ENCODE measurements around the gene SULT1B1. TPM values are rescaled to one million over a fixed set of nuclear protein-coding genes. Genes with fewer than 3 reads are reported as not detected.

SULT1B1 gene
- total RNA-seq, 1 donor: 1.3 TPM

Other genes starting within 250 kb of the SULT1B1 start
- gene UGT2A2, start 121.0 kb downstream of the SULT1B1 start, total RNA-seq (ENCODE audit: low replicate concordance): not detected in 2 replicates
- gene UGT2A1, start 107.4 kb downstream of the SULT1B1 start, total RNA-seq (ENCODE audit: low replicate concordance): not detected in 2 replicates
- gene SULT1E1, start 99.5 kb upstream of the SULT1B1 start, total RNA-seq (ENCODE audit: low replicate concordance): 0.41 and 1.7 TPM in 2 replicates
- gene CSN1S1, start 170.4 kb upstream of the SULT1B1 start, total RNA-seq (ENCODE audit: low replicate concordance): not detected in 2 replicates
- gene CSN2, start 205.1 kb upstream of the SULT1B1 start, total RNA-seq (ENCODE audit: low replicate concordance): not detected in 2 replicates
- gene STATH, start 235.3 kb upstream of the SULT1B1 start, total RNA-seq (ENCODE audit: low replicate concordance): 0.72 TPM in 1 of 2 replicates, not detected in the other

All from fibroblast of the aortic adventitia (primary cell).